Measurements from ENCODE around the gene SLC52A1.
"Not testable (repeated sequence)": the region's sequence is repeated elsewhere in the genome, so short reads cannot be mapped to it uniquely, and the experiment has no call there.

The SLC52A1 gene

GRCh38 chr17:5030168-5030567, 5.1 kb downstream of the SLC52A1 start:
- not testable (repeated sequence) for DNase-seq

- DNase-seq, result no peak
Measured at GRCh38 chr17:5027916-5028315, 7.3 kb downstream of the SLC52A1 start.

- DNase-seq, result no peak
Measured at GRCh38 chr17:5027299-5027698, 7.9 kb downstream of the SLC52A1 start.

GRCh38 chr17:5024604-5025003, 10.6 kb downstream of the SLC52A1 start:
- no peak for DNase-seq

- no peak for DNase-seq
Measured at GRCh38 chr17:5023588-5024147, 11.6 kb downstream of the SLC52A1 start.

- no peak for DNase-seq
Measured at GRCh38 chr17:5022171-5022711, 13.0 kb downstream of the SLC52A1 start.

GRCh38 chr17:5020502-5021023, 14.7 kb downstream of the SLC52A1 start:
- no peak for DNase-seq

GRCh38 chr17:5019475-5019956, 15.7 kb downstream of the SLC52A1 start:
- no peak for DNase-seq

GRCh38 chr17:5014357-5014756, 20.9 kb downstream of the SLC52A1 start:
- DNase-seq, result no peak

- no peak for DNase-seq
Measured at GRCh38 chr17:5011928-5012327, 23.3 kb downstream of the SLC52A1 start.

- no peak for DNase-seq
Measured at GRCh38 chr17:5003214-5003867, 31.9 kb downstream of the SLC52A1 start.

- DNase-seq, result no peak
Measured at GRCh38 chr17:5002121-5002788, 33.0 kb downstream of the SLC52A1 start.

GRCh38 chr17:5000237-5000639, 35.0 kb downstream of the SLC52A1 start:
- no peak for DNase-seq

- no peak for DNase-seq
Measured at GRCh38 chr17:4999430-5000093, 35.7 kb downstream of the SLC52A1 start.

- DNase-seq, result no peak
Measured at GRCh38 chr17:4998732-4999429, 36.3 kb downstream of the SLC52A1 start.

GRCh38 chr17:4998027-4998731, 37.0 kb downstream of the SLC52A1 start:
- DNase-seq, result no peak

GRCh38 chr17:4997302-4998026, 37.8 kb downstream of the SLC52A1 start, which contains the start of the genes INCA1 and KIF1C:
Gene INCA1 (minus strand): TSS chr17:4997522. CDS start chr17:4994437, 3,085 bp downstream.
Gene KIF1C (plus strand): TSS chr17:4997950. CDS start chr17:5000247, 2,297 bp downstream.
- DNase-seq, result no peak

GRCh38 chr17:4994081-4994595, 41.1 kb downstream of the SLC52A1 start:
- DNase-seq, result no peak

- DNase-seq, result no peak
Measured at GRCh38 chr17:4987767-4988567, 47.3 kb downstream of the SLC52A1 start.
